IPS-15b (cell line): ENCODE data around the gene PAQR5.
"Not testable (repeated sequence)": the region's sequence is repeated elsewhere in the genome, so short reads cannot be mapped to it uniquely, and the experiment has no call there.

Source experiments
- H3K27me3 ChIP-seq: one replicate; pipeline ENCODE4 v1.6.1; 2013; ENCODE audit warnings: low read length; ENCODE audit not compliant: control insufficient read depth, insufficient read depth
- H3K36me3 ChIP-seq: one replicate; pipeline ENCODE4 v1.6.1; 2013; ENCODE audit warnings: low read length; ENCODE audit not compliant: control insufficient read depth, insufficient read depth
- H3K4me1 ChIP-seq: one replicate; pipeline ENCODE4 v1.6.1; 2013; ENCODE audit warnings: mild to moderate bottlenecking, low read length; ENCODE audit not compliant: control insufficient read depth, insufficient read depth
- H3K4me3 ChIP-seq: one replicate; pipeline ENCODE4 v1.5.1; 2013; ENCODE audit warnings: low read depth, low read length
- H3K9ac ChIP-seq: one replicate; pipeline ENCODE4 v1.6.1; 2013; ENCODE audit warnings: low read depth, mild to moderate bottlenecking, low read length
- H3K9me3 ChIP-seq: one replicate; pipeline ENCODE4 v1.6.1; 2013; ENCODE audit warnings: mild to moderate bottlenecking, low read length; ENCODE audit not compliant: control insufficient read depth, insufficient read depth

Gene PAQR5

DNA sequence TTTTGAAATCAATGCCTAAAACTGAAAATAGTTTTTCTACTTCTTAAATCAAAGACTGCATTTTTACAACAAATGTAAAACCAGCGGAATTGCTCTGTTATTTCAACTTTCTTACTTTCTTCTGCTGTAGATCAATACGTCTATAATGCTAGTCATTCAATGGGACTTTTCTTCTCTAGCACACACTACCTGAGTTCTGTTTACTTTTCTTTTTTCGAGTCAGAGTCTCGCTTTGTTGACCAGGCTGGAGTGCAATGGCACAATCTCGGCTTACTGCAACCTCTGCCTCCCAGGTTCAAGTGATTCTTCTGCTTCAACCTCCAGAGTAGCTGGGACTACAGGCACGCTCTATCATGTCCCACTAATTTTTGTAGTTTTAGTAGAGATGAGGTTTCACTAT lies 74.7 kb downstream of the PAQR5 start:
- Histone ChIP-seq H3K9me3 (no peaks in the 10 kb centered on the region), H3K4me1 (no peaks in the 10 kb centered on the region), H3K27me3 (no peaks in the 10 kb centered on the region), H3K9ac (no peak overlapping the region), H3K36me3 (no peaks in the 10 kb centered on the region), H3K4me3 (no peak overlapping the region)

DNA sequence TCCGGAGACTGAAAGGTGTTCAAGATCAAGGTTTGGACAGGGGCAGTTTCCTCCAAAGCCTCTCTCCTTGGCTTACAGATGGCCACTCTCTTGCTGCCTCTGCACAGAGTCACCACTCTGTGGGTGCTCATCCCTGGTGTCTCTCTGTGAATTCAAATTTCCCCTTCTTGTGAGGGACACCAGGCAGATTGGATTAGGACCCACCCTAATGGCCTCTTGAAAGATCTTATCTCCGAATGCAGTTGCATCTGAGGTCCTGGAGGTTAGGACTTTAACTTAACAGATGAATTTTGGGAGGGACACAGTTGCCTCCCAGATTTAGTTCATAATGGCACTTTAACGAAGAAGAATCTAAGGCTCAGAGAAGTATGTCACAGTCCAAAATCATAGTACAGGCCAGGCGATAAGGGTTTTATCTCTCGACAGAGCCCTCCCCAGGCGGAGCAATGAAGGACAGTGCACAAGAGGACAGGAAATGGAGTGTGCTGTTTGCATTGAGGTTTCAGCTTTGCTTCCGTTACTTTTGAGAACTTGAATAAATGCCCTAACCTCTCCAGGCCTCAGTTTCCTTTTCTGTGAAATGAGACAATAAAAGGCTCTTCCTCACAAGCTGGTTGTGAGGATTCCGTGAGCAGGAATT lies 76.6 kb downstream of the PAQR5 start:
- Histone ChIP-seq H3K4me3 (no peak overlapping the region), H3K9ac (no peak overlapping the region), H3K27me3 (no peaks in the 10 kb centered on the region), H3K9me3 (no peaks in the 10 kb centered on the region), H3K4me1 (no peaks in the 10 kb centered on the region), H3K36me3 (no peaks in the 10 kb centered on the region)

DNA sequence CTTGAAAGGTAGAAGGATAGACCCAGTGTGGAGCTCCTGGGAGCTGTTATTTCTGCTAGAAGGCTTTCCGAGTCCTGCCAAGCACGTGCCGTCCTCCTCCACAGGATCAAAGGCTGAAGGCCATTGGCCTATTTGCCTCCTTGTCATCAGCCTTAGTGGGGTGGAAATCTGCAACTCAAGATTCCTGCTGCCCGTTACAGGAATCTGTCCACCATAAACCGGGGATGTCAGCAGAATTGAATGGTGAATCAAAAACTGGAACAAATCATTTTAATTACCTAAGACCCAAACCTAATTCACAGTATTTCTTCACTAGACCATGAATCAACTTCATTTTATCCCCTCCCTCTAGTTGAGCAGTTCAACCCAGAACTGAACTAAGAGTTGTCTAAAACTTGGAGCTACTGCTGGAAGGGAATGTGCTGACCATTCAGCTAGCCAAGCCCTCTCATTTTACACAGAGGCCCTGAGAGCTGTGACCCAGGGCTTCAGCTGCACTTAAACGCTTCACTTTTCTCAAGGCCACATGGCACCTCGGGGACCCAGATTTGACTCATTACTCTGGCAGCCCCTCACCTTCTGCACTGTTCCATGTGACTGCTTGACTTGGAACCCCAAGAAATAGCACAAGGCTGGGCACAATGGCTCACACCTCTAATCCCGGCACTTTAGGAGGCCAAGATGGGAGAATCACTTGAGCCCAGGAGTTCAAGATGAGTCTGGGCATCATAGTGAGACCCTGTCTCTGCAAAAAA lies 78.7 kb downstream of the PAQR5 start:
- H3K9ac ChIP-seq, result no peak overlapping the region
- no peaks in the 10 kb centered on the region for H3K4me1 ChIP-seq
- no peaks in the 10 kb centered on the region for H3K27me3 ChIP-seq
- H3K9me3 ChIP-seq, result no peaks in the 10 kb centered on the region
- no peak overlapping the region for H3K4me3 ChIP-seq
- H3K36me3 ChIP-seq, result no peaks in the 10 kb centered on the region

DNA sequence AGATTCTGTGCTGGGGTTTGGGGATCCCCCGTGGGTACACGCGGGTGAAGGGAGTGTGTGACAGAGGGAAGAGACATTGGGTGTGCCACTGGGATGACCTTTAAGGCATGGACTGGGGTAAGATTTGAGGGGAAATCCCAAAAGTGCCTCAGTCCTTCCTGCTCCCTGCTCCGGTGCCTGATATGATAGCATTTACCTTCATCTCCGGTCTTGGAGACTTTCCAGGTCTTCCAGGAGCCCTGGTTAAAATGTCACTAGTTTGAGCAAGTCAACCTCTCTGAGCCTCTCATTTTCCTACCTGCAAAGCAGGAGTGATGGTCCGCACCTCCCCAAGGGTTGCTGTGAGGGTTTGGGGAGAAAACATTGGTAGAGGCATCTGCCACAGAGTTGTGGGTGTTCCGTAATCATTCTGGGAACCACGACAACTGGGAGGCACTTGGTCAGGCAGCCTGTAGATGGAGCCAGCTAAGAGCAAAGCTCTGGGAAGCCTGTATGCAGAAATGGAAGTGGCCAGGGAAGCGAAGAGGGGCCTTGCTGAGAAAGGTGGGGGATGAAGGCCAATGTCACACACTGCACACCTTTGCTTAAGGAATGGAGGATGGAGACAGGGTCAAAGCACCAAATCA lies 81.5 kb downstream of the PAQR5 start:
- no peak overlapping the region for H3K9ac ChIP-seq
- no peaks in the 10 kb centered on the region for H3K36me3 ChIP-seq
- H3K4me3 ChIP-seq, result no peak overlapping the region
- H3K27me3 ChIP-seq, result no peaks in the 10 kb centered on the region
- no peaks in the 10 kb centered on the region for H3K9me3 ChIP-seq
- no peaks in the 10 kb centered on the region for H3K4me1 ChIP-seq

DNA sequence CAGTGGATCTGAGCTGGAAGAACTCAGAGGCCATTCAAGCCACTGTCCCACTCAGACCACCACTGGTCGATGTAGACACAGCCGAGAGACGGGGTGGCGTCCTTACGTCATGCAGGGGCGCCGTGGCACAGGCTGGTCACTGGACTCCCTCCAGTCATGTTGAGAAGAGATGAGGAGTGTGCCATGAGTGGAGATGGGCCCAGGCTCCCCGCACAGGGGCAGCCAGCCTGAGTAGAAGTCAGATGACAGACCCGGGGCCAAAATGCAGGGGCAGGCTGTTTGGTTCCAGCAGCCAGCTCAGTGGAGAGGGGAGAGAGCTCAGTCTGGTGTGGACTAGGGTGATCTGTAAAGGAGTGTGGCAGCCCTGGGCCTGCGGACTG lies 82.0 kb downstream of the PAQR5 start:
- Histone ChIP-seq H3K36me3 (no peaks in the 10 kb centered on the region), H3K9me3 (no peaks in the 10 kb centered on the region), H3K27me3 (no peaks in the 10 kb centered on the region), H3K9ac (no peak overlapping the region), H3K4me1 (no peaks in the 10 kb centered on the region), H3K4me3 (no peak overlapping the region)

DNA sequence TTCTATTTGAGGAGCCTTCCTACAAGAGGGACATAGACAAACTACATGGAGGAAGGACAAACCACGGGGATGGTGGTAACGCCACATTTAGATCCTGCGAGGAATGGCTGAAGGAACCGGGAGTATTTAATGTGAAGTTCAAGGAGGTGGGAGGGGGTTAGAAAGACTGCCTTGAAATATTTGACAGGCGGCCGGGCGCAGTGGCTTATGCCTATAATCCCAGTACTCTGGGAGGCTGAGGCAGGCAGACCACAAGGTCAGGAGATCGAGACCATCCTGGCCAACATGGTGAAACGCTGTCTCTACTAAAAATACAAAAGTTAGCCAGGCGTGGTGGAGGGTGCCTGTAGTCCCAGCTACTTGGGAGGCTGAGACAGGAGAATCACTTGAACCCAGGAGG lies 83.5 kb downstream of the PAQR5 start:
- not testable (repeated sequence) for H3K9ac ChIP-seq, H3K36me3 ChIP-seq, H3K27me3 ChIP-seq, H3K4me1 ChIP-seq, H3K4me3 ChIP-seq, H3K9me3 ChIP-seq

DNA sequence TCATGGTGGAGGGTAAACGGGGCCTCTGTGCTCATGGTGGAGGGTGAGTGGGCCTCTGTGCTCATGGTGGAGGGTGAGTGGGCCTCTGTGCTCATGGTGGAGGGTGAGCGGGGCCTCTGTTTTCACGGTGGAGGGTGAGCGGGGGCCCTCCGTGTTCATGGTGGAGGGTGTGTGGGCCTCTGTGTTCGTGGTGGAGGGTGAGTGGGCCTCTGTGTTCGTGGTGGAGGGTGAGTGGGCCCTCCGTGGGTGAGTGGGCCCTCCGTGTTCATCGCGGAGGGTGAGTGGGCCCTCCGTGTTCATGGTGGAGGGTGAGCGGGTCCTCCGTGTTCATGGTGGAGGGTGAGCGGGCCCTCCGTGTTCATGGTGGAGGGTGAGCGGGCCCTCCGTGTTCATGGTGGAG lies 85.4 kb downstream of the PAQR5 start:
- H3K36me3 ChIP-seq, H3K4me1 ChIP-seq, H3K9me3 ChIP-seq, H3K9ac ChIP-seq, H3K27me3 ChIP-seq, H3K4me3 ChIP-seq: not testable (repeated sequence)

GRCh38 chr15:69384626-69385598 lies 86.2 kb downstream of the PAQR5 start:
- no peaks in the 10 kb centered on the region for H3K27me3 ChIP-seq
- no peaks in the 10 kb centered on the region for H3K9me3 ChIP-seq
- H3K4me3 ChIP-seq, result no peak overlapping the region
- no peaks in the 10 kb centered on the region for H3K4me1 ChIP-seq
- no peak overlapping the region for H3K9ac ChIP-seq
- H3K36me3 ChIP-seq, result no peaks in the 10 kb centered on the region

DNA sequence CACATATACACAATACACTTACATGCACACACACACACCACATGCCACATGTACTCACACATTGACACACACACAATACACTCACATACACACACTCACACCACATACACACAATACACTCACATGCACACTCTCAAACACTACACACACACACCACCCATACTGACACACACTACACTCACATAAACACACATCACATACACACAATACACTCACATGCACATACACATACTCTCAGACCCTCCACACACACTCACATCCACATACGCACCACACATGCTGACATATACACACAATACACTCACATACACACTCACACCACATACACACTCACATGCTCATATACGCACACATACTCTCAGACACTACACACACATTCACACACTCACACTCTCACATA lies 87.1 kb downstream of the PAQR5 start:
- no peak overlapping the region for H3K4me3 ChIP-seq
- no peaks in the 10 kb centered on the region for H3K36me3 ChIP-seq
- H3K27me3 ChIP-seq, result no peaks in the 10 kb centered on the region
- no peak overlapping the region for H3K9ac ChIP-seq
- no peaks in the 10 kb centered on the region for H3K9me3 ChIP-seq
- H3K4me1 ChIP-seq, result no peaks in the 10 kb centered on the region

DNA sequence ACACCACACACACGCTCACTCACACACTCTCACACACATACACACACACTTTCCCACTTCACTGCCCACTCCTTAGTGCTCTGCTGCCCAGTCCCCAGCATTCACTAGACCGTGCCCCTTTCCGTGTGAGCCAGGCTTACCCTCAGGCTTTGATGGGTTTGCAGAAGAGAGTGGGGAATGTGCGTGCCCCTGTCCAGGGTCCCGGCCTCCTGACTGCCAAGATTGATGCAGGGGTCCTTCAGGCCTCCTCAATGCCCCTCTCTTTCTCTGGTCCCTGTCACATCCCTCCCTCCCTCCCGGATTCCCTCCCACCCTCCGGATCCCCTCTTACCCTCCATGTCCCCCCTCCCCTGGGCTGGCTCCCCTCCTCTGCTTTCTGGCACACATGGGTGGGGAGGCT lies 87.6 kb downstream of the PAQR5 start:
- Histone ChIP-seq H3K36me3 (no peaks in the 10 kb centered on the region), H3K4me1 (no peaks in the 10 kb centered on the region), H3K9me3 (no peaks in the 10 kb centered on the region), H3K4me3 (no peak overlapping the region), H3K27me3 (no peaks in the 10 kb centered on the region), H3K9ac (no peak overlapping the region)

- H3K4me3 ChIP-seq, result no peak overlapping the region
- no peaks in the 10 kb centered on the region for H3K4me1 ChIP-seq
- H3K27me3 ChIP-seq, result no peaks in the 10 kb centered on the region
- H3K36me3 ChIP-seq, result no peaks in the 10 kb centered on the region
- H3K9me3 ChIP-seq, result no peaks in the 10 kb centered on the region
- H3K9ac ChIP-seq, result no peak overlapping the region
Observed at GRCh38 chr15:69388260-69388705, 89.6 kb downstream of the PAQR5 start.
